Coronary artery (tissue), 2 donors: ENCODE results near the gene ATP11A.
A peak's percentile ranks its signal among the peaks of the same experiment; 100 is the strongest.

Experiments used
- DNase-seq: peaks from one replicate; pipeline ENCODE4 v3.0.0-alpha.2; 2017; ENCODE audit warnings: low spot score
- H3K27ac ChIP-seq, 2 donors: fragments of 200-600 bp; sonication (generic); one replicate each; pipeline ENCODE4 v1.5.1; 2016 to 2019
- H3K4me3 ChIP-seq: fragments of 200-600 bp; sonication (generic); 2 replicates; pipeline ENCODE4 v1.5.1; 2016; ENCODE audit warnings: mild to moderate bottlenecking, moderate library complexity
- TF ChIP-seq, protein P1 (sequence below): fragments of 200-600 bp; sonication (generic); IDR thresholded peaks from one replicate; pipeline ENCODE4 v1.5.1; 2019; ENCODE audit warnings: antibody characterized with exemption

Gene ATP11A

DNA sequence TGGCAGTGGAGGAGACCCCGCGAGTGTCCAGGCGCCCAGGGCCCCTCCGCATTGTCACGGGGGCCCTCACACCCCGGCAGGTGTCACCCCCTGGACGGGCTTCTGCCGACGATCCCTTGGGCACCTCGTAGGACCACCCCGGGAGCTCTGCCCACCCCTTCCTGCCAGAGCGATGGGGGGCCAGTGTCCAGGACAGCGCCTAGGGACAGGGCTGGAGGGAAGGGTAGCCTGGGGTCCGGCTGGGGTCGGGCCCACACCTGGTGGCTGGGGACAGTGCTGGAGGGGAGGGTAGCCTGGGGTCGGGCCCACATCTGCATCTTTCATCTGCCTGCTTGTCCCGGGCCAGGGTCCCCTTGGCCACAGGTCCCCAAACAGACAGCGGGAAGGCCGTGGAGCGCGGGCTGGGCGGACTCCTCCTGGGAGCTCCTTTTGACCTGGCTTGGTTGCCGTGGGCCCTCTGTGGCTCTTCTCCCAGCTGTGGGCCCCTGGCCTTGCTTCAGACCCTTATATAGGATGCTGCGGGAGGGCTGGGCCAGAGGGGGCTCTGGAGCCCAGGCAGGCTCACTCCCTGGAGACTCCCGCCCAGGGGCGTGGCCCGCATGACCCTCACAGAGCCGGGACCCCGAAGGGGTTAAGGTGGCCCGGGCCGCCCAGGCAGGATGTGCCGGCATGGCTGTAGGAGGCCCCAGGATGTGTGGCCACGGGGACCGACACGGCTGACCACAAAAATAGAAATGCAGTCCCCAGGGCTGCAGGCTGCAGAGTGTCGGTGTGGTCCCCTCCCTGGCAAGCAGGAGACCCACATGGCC lies 205.0 kb downstream of the ATP11A start:
- TF ChIP-seq, protein P1, sequence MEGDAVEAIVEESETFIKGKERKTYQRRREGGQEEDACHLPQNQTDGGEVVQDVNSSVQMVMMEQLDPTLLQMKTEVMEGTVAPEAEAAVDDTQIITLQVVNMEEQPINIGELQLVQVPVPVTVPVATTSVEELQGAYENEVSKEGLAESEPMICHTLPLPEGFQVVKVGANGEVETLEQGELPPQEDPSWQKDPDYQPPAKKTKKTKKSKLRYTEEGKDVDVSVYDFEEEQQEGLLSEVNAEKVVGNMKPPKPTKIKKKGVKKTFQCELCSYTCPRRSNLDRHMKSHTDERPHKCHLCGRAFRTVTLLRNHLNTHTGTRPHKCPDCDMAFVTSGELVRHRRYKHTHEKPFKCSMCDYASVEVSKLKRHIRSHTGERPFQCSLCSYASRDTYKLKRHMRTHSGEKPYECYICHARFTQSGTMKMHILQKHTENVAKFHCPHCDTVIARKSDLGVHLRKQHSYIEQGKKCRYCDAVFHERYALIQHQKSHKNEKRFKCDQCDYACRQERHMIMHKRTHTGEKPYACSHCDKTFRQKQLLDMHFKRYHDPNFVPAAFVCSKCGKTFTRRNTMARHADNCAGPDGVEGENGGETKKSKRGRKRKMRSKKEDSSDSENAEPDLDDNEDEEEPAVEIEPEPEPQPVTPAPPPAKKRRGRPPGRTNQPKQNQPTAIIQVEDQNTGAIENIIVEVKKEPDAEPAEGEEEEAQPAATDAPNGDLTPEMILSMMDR = no peak
- H3K4me3 ChIP-seq = peak overlapping the region; percentile 72
- no peak overlapping the region for H3K27ac ChIP-seq
- no peak for DNase-seq

DNA sequence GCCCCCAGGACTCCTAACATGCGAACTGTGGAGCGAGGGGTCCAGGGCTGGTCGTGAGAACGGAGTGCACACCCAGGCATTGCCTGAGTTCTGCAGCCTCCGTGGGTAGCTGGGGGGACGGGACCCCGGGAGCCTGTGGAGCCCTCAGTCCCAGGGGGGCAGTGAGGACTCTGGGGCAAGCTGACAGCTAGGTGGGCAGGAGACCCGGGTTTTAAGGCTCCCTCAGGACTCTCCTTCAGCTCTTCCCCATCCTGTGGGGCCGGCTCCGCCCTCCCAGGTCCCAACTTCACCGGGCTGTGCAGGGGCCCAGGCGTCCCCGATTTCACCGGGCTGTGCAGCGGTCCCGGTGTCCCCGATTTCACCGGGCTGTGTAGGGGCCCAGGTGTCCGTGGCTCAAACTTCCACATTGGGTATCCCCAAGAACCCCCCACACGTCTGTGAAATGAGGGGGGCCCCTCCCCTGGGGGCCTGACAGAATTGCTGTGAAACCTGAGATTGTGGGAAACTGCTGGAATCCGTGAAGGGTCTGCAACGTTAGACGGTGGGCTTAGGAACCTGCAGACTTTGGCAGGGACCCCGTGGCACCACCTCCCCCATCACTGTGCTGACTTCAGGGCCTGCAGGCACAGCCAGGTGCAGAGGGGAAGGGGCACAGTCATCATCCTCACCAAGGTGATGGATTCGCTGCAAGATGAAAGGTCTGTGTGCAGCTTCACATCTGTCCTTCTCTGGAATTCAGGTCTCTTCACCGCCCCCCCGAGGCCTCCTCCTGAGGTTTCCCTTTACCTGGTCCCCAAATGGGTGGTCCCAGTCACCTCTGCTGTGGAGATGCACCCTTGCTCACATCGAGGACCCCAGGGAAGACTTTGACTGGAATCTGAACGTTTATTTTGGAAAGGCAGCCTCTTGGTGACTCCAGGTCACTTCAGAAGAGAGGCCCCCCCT lies 206.0 kb downstream of the ATP11A start:
- H3K4me3 ChIP-seq = peak overlapping the region; percentile 72
- no peak for DNase-seq
- H3K27ac ChIP-seq = no peak overlapping the region
- TF ChIP-seq, protein P1 = no peak

DNA sequence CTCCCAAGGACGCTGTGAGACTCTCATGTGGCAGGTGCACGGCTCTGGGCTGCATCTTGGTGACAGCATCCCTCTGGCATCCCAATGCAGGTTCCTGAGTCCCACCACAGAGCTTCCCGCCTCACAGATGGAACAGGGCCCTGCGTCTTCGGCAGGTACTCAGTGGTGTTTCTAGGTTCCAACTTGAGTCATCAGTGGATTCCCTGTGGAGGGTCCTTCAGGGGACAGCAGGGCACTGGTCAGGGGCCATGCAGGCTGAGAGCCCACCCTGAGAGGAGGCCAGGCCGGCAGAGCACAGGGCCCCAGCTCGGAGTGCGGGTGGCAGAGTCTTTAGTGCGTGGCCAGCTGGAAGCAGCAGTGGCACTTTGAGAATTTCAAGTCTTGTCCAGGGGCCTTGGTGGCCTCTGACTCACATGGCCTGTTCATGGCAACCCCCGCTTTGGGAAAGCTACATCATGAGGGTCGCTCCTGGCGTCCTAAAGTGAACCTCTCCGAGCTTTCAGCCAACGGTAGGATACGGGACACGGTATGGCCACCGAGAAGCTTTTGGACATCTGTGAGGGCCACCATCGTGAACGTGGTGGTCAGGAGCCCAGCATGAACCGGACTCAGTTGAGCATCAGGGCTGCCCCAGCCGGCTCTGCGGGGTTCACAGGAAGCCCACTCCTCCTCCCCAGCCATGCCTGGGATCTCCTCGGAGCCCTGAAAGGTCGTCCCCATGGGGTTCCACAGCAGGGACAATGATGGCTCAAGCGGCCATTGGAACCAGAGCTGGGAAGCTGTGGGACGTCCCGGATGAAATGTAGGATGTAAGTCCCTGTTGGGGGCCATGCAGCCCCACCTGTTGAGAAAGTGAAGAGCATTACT lies 207.1 kb downstream of the ATP11A start:
- Histone ChIP-seq H3K27ac (no peak overlapping the region), H3K4me3 (no peak overlapping the region)
- TF ChIP-seq, protein P1 = no peak
- no peak for DNase-seq

DNA sequence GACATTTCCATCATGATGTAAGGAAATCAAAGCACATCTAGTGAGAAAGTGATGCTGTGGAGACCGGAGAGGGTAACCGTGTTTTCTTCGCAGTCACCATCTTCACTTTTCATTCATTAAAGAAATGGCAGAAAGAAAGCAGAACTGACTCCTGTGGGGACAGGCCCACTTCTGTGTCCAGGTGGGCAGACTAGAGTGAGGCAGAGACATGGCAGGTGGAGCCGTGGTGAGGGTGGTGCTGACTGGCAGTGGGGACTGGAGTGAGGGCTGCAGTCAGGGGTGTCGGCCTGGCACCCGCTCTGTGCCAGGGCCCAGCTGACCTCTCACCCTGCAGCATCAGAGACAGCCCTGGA lies 207.7 kb downstream of the ATP11A start:
- no peak for DNase-seq
- TF ChIP-seq, protein P1 = no peak
- H3K4me3 ChIP-seq = no peak overlapping the region
- no peak overlapping the region for H3K27ac ChIP-seq

GRCh38 chr13:112897956-112898620 lies 208.2 kb downstream of the ATP11A start:
- no peak for DNase-seq
- H3K27ac ChIP-seq = no peak overlapping the region
- no peak overlapping the region for H3K4me3 ChIP-seq
- TF ChIP-seq, protein P1 = no peak

DNA sequence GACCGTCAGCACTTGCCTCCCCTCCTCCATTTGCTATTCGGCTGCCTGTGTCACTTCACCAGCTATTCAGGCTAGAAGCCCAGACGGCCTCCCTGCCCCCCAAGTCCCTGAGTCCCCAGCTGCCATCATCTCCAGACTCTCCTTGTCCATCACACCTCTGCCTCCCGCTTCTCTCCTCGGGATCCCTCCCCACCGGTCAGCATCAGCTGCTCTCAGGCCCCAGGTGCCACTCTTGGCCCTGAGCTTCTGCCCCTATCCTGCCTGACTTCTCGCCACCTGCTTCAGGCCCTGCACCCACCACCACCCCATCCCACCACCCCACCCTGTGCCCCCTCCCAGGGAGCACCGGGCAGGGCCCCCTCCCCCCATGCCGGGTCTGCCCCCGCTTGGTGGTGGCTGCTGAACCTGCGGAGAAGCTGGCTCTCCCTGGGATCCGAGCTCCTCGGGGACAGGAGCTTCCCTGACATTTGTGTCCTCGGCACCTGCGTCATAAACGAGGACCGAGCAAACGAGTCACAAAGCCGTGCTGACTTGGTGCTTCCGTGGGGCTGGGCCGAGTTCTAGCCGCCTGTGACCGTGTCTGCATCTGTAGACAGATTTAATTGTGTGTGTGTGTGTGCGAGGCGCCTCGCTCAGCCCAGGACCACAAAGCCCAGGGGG lies 208.9 kb downstream of the ATP11A start:
- H3K4me3 ChIP-seq = no peak overlapping the region
- TF ChIP-seq, protein P1 = no peak
- no peak for DNase-seq
- no peak overlapping the region for H3K27ac ChIP-seq
